Stimulated activated CD4-positive, alpha-beta T cell treated with anti-CD3 and anti-CD28 coated beads, Interleukin-4, amount 100 ng/mL, for 24 hours (primary cell): ENCODE results near the gene CPA3.
A peak's percentile ranks its signal among the peaks of the same experiment; 100 is the strongest.

Experiments
- DNase-seq: peaks from one replicate; pipeline ENCODE4 v3.0.0-alpha.2; 2020

CPA3 gene

DNA sequence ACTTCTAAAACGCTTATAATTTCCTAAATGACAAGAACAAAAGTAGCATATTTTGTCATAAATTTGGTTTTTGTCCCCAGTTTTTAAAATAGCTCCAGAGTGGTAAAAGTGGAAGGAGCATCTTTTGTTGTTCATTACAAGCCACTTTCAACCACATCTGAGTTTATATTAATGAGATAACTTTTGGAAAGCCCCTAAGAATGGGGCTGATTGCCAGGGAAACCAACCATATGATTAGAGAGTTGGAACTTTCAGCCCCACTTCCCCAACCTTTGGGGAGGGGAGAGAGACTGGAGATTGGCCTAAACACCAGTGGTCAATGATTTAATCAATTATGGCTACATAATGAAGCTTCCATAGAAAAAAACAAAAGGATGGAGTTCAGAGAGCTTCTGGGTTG is 57.4 kb downstream of the CPA3 start:
- no peak for DNase-seq

DNA sequence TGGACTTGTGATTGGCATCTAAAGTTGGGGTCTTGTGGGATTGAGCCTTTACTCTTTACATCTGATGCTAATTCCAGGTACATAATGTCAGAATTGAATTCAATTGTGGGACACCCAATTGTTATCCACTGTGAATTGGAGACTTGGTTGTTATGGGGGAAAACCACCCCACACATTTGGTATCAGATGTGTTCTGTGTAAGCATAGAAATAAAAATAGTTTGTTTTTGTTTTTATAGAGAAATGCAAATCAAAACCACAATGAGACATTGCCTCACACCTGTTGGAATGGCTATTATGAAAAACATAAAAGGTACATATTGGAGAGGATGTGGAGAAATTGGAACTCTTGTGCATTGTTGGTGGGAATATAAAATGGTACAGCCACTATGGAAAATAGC is 58.5 kb downstream of the CPA3 start:
- DNase-seq = no peak

DNA sequence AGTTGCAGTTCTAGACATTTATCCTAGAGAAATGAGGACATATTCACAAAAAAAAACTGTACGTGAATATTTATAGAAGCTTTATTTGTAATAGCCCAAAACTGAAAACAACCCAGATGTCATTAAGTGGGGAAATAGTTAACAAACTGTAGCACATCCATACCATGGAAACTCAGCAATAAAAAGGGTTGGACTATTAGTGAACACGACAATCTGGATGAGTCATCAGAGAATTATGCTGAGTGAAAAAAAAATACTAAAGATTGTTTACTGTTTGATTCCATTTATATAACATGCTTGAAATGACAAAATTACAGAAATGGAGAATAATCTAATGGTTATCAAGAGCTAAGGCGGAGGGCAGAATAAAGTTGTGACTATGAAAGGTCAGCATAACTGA is 59.5 kb downstream of the CPA3 start:
- DNase-seq = no peak

DNA sequence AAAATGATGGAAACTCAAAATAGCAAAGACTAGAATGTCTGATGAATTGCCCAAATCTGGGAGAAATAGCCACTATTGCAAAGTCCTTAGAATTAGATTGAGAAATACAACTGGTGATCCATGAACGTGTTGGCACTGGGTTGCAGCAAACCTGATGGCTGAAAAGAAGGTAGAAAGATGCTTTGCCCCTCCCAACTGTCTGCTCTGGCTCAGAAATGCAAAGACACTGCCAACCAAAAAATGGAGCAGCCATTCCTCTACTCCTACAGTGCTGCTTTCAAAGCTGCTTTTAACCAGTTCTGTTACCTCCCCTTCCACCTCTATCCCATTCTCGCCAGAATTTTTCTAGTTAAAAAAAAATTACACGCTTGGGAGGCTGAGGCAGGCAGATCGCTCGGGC is 60.7 kb downstream of the CPA3 start:
- DNase-seq = no peak

DNA sequence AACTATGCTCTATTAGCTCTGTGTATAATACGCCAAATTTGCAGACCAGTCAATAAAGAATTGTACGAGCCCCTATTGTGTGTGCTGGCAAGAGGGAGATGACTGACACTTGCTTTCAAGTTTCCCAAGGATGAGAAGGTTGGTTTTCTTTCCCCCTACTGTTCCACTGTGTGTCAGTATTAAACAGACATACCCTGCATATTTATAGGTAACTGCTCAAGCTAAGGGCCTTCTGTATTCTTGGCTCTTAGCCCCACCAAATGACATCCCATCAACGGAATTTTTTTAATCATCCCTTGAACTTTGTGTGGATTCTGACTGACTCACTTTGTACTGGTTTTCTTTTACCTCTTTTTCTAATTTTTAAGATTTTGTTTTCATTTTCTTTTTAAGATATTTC is 65.7 kb downstream of the CPA3 start:
- DNase-seq = no peak

DNA sequence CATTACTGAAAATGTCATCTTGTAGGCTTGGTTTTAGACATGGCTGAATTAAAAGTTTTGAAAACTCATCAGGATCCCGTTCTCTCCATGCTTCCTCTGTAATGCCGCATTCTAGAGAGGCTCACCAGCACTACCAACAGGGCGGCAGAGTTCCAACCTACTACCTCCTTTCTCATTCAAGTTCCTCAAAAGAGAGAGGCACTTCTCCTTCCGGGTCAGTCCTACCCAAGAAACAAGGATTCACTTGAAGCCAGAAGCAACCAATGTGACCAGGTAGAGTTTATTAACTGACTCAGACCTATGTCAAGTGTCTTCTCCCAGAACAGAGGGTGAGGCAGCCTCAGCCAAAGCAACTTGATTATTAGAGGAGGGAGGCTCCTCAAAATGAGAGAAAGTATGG is 66.5 kb downstream of the CPA3 start:
- DNase-seq = no peak

DNA sequence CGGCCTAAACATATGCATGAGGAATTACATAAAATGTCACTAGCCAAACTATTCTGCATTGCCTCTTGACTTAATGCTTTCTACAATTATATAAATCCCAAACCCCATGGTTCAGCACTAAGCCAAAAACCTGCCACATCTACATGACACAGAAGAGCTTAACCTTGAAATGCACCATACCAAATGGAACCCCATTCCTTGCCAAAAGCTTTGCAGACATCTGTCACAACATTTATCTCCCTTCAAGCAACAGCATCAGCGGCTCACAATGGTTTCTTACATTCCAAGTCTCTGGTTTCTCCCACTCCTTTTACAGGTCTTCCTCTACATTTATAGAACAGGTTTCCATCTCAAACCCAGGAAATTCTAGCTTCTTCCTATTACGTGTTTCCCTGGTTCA is 67.9 kb downstream of the CPA3 start:
- no peak for DNase-seq

DNA sequence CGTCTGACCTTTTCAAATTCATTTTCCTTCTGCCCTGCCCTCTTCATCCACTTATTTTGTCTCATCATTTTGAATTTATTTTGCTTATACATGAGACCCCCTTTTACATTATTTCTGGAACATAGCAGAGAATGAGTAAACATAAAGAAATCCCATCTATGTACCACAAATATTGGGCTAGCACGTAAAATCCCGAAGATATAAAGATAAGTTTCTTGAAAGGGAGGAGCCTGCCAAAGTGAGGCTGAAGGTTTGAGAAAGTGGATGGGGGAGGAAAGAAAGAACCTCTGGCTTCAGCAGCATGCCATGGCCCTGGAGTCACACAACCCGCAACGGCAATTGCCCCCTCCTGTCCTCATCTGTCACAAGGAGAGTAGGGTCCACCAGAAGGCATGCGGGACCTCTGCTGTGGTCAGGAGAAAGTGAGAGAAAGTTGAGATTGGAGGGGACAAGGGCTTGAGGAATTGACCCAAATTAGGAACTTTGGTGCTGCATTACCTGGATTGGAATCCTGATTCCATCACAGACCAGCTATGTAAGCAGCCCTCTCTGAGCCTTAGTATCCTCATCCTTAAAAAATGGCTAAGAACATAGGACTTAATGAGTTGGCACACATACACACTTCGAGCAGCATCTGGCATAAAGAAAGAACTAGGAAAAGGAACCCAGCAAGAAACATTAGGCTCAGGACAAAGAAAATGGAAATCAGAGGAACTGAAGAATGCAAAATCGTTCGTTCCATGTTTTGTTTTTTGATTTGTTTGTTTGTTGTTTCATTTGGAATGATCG is 72.6 kb downstream of the CPA3 start:
- DNase-seq = no peak

DNA sequence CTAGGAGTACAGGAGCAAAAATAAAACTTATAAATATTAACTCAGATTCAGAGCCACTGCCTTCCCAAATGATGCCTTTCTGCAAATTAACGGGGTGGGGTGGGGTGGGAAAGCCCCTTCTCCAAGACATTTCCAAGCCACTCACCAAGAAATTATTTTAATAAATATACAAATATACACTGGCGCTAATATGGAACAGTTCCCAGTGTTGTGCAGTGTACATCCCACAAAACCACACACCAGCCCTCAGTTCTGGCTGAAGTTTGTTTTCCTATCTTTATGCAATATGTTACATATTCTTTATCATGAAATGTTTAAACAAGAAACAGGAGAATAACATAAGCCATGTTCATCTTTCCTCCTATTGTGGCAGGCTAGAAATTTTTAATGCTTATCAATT is 73.2 kb downstream of the CPA3 start:
- no peak for DNase-seq

DNA sequence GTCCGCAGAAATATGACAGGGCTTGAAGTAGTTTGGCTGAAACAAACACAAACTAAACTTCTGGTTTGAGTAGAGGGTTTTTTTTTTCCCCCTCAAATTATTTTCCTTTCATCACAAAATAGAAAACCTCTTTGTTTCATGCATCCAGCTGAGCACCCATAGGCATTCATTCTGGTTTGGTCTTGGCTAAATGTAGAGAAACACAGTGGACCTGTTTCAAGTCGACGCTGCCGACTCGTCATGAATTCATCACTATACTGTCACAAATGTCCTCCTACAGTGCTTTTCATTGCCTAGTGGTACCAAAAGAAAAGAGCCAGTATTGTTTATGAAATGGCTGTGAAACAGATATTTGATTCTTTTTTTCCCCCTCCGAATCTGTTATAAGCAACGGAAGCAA is 73.8 kb downstream of the CPA3 start:
- DNase-seq = no peak

DNA sequence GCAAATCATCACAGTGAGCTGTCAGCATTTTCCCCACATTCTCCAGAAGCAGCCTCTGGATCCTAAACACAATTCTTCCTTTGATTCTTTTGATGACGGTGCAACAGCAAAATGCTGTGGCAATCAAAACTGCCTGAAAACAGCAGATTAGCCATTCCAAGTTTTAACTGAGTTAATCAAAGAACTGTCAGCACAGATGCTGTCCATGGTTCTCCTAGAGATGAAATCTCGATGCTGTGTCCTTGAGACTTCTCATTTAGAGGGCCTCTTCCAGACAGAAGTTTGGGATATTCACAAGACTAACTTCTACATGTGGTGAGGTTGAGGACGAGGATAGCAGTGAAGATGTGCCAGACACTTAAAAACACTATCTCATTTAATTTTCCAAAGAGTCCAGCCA is 75.9 kb downstream of the CPA3 start:
- DNase-seq = no peak

DNA sequence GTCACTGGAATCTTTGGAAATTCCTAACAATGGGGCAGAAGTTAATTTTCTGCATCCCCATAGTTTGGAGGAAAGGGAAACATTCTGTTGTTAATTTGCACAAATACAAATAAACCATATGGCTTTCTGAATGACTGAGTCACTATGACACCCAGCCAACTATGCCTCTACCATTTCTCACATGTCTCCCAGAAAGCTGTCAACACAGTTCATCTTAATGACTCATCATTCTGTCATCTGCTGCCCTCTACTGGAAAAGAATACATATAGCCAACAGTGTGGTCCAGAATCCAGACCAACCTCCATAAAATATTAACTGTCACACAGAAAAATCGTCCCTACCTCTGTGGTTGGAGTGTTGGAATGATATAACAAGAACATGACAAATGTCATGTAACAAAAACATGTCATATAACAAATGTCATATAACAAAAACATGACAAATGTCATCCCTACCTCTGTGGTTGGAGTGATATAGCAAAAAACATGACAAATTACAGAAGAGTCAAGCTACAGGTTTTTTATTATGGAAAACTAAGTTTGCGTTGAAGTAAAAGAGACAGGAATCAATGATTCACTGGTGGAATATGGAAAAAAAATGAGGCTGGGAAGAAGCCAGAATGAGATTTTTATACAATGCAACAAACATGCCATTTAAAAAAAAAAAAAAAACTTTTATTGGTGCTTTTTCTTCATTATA is 78.6 kb downstream of the CPA3 start:
- DNase-seq = peak; percentile 25

DNA sequence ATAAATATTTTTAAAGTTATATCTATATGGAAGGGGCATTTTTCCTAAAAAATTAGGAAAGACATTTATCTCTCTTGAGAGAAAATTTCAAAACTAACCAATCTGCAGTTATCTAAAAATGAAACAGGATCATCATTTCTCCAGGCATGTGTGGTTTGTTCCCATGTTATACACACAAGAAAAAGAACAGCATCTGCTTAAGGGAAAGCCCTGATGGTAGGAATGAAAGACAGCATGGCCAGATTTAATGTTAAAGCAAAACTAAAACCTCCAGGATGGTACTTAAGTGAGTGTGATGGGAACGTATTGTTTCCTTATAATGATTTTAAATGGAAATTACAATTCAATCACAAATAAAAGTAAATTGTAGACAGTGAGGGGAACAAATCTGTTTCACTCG is 80.0 kb downstream of the CPA3 start:
- DNase-seq = no peak
